PC-9 (cell line): ENCODE results near the gene VILL. TPM values are rescaled to one million over a fixed set of nuclear protein-coding genes. Genes with fewer than 3 reads are reported as not detected.

Source experiments
- BruUV-seq: library from RNA; stranded (reverse); fragments of 400-500 nt; replicated peaks from 2 replicates; lab custom pipeline; 2021; lab: Mats Ljungman, UMichigan
- CTCF ChIA-PET: fragments of 300-600 bp; sonication (Branson Sonifier 250); formaldehyde crosslinking; loops from one replicate; lab custom pipeline; 2022; ENCODE audit warnings: antibody characterized with exemption; lab: Charles Lee
- POLR2A ChIA-PET: fragments of 300-600 bp; sonication (Branson Sonifier 250); formaldehyde crosslinking; loops from one replicate; lab custom pipeline; 2022; ENCODE audit warnings: antibody characterized with exemption; ENCODE audit not compliant: unreplicated experiment; lab: Charles Lee
- DNase-seq, 2 experiments: peaks; one replicate each; pipeline versions ENCODE4 v3.0.0 to v3.0.0-alpha.2; 2015 to 2022; ENCODE audit warnings: mixed read lengths in 1 of 2
- H2AFZ ChIP-seq: fragments of 200-600 bp; sonication (generic); 2 replicates; pipeline ENCODE4 v1.8.1; 2017; ENCODE audit warnings: antibody characterized with exemption
- H3F3A ChIP-seq: fragments of 200-600 bp; sonication (generic); 2 replicates; pipeline ENCODE4 v1.8.1; 2017; ENCODE audit warnings: antibody characterized with exemption, mild to moderate bottlenecking, low read depth; ENCODE audit not compliant: insufficient read depth
- H3K27ac ChIP-seq: fragments of 200-600 bp; sonication (generic); 2 replicates; pipeline ENCODE4 v1.6.1; 2016; ENCODE audit warnings: mixed run types
- H3K27me3 ChIP-seq: fragments of 200-600 bp; sonication (generic); 2 replicates; pipeline ENCODE4 v1.6.1; 2016; ENCODE audit warnings: low read depth, mixed run types; ENCODE audit not compliant: insufficient read depth
- H3K36me3 ChIP-seq: fragments of 200-600 bp; sonication (generic); 2 replicates; pipeline ENCODE4 v1.6.1; 2016; ENCODE audit warnings: low read depth, mixed run types
- H3K4me1 ChIP-seq: fragments of 200-600 bp; sonication (generic); replicated peaks from 2 replicates; pipeline ENCODE4 v1.6.1; 2016; ENCODE audit warnings: mixed run types; ENCODE audit not compliant: insufficient read depth
- H3K4me2 ChIP-seq: fragments of 200-600 bp; sonication (generic); 2 replicates; pipeline ENCODE4 v1.6.1; 2017; ENCODE audit warnings: mixed run types
- H3K4me3 ChIP-seq: fragments of 200-600 bp; sonication (generic); 2 replicates; pipeline ENCODE4 v1.6.1; 2016; ENCODE audit warnings: mixed run types
- H3K79me2 ChIP-seq: fragments of 200-600 bp; sonication (generic); 2 replicates; pipeline ENCODE4 v1.6.1; 2017; ENCODE audit warnings: low read depth, mixed run types
- H3K9me2 ChIP-seq: fragments of 200-600 bp; sonication (generic); 2 replicates; pipeline ENCODE4 v1.8.1; 2017; ENCODE audit warnings: mild to moderate bottlenecking; ENCODE audit not compliant: insufficient read depth
- H3K9me3 ChIP-seq: fragments of 200-600 bp; sonication (generic); 2 replicates; pipeline ENCODE4 v1.8.1; 2016; ENCODE audit warnings: low read depth; ENCODE audit not compliant: insufficient read depth
- H4K20me1 ChIP-seq: fragments of 200-600 bp; sonication (generic); 2 replicates; pipeline ENCODE4 v1.8.1; 2017; ENCODE audit not compliant: insufficient read depth
- CTCF ChIP-seq: fragments of 200-600 bp; sonication (generic); conservative IDR thresholded peaks from 2 replicates; pipeline ENCODE4 v1.6.1; 2017; ENCODE audit warnings: mixed run types, antibody characterized with exemption, mild to moderate bottlenecking, moderate library complexity
- EZH2 ChIP-seq: fragments of 200-600 bp; sonication (generic); IDR thresholded peaks from 2 replicates; pipeline ENCODE4 v1.8.0; 2017; ENCODE audit warnings: antibody characterized with exemption, low read depth
- intact Hi-C: fragments of 100-400 bp; cut with micrococcal nuclease; formaldehyde crosslinking; loops from one replicate; pipeline ENCODE4 v1.10.0; 2022; ENCODE audit not compliant: unreplicated experiment
- total RNA-seq: library from RNA; stranded (reverse); gene quantifications from 2 replicates; pipeline ENCODE4 v1.2.3, GENCODE V29; 2021

VILL gene
- total RNA-seq, 1 experiment from 2014 or later = 14.7 TPM

DNA sequence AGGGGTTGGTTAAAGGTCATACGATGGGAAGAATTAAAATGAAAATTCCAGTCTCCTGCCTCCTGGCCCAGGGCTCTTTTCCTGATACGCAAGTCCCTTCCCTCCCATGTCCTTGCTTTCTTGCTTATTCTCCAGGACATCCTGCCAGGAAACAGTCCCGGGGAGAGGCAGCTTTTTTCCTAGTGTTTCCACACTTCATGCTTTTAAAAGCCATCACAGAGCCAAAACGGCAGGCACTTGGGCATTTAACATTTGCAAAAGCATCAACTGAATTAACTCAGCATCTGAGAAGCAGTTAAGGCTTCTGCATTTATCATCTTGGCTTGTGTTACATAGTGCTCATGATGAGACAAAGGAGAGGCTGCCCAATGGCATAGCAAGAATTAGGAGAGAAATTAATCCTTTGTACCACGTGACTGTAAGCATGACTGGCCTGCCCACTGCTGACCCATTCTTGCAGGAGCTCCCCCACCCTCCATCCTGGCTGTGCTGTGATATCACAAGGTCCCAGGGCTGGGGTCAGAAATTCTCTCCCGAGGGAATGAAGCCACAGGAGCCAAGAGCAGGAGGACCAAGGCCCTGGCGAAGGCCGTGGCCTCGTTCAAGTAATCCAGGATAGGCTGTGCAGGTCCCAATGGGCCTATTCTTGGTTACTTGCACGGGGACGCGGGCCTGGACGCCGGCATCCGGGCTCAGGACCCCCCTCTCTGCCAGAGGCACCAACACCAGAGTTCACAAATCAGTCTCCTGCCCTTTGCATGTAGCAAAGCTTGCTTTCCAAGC, 21.6 kb upstream of the VILL start:
- peaks cover 5% of the 10 kb centered on the region; the same call in 1 of the 2 replicates for H3K36me3 ChIP-seq
- BruUV-seq = no TSS peak
- CTCF ChIA-PET = interaction anchor here (0.5 kb wide), 1 partner anchor 193 kb away, joined by 3 read pairs; no protein-coding TSS in a partner anchor
- H2AFZ ChIP-seq = no peak overlapping the region
- H3K79me2 ChIP-seq = no peaks in the 10 kb centered on the region
- no peak overlapping the region for H3K27ac ChIP-seq
- H4K20me1 ChIP-seq = no peaks in the 10 kb centered on the region
- no peak overlapping the region for H3K4me2 ChIP-seq
- TF ChIP-seq CTCF (no peak), EZH2 (no peak)
- DNase-seq = no peak
- H3K27me3 ChIP-seq = no peaks in the 10 kb centered on the region
- H3K4me1 ChIP-seq = no peaks in the 10 kb centered on the region
- intact Hi-C loops = no loop called here
- H3K9me3 ChIP-seq = no peaks in the 10 kb centered on the region
- no peaks in the 10 kb centered on the region for H3K9me2 ChIP-seq
- POLR2A ChIA-PET = no interaction called here
- no peak overlapping the region for H3K4me3 ChIP-seq
- H3F3A ChIP-seq = no peaks in the 10 kb centered on the region

DNA sequence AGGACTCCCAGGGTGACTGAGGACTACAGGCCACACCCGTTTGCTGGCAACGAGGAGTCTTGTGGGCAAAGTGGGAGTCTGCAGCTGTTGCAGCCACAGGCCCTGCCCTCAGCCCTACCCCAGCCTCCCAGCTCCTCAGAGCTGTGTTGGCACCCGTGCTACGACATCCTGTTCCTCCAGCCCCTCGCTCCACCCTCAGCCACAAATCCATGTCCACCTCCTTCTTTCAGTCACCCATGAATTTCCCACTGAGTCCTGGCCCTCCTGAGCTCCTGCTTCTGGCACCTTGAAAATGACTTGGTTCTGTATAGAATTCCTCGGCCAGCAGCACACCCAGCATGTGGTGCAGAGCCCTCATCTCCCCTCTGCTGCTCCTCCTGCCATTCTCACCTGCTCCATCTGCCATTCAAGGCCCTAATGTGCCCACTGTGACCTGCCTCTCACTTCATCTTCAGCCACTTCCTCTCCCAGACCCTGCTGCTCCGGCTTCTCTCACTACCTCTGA, 20.9 kb upstream of the VILL start:
- Histone ChIP-seq H2AFZ (no peak overlapping the region), H3K27me3 (no peaks in the 10 kb centered on the region), H3K9me2 (no peaks in the 10 kb centered on the region), H3K9me3 (no peaks in the 10 kb centered on the region), H3F3A (no peaks in the 10 kb centered on the region), H3K4me2 (no peak overlapping the region), H4K20me1 (no peaks in the 10 kb centered on the region), H3K4me1 (no peaks in the 10 kb centered on the region), H3K4me3 (no peak overlapping the region), H3K27ac (no peak overlapping the region), H3K79me2 (no peaks in the 10 kb centered on the region), H3K36me3 (peaks cover 2% of the 10 kb centered on the region; the same call in 1 of the 2 replicates)
- CTCF ChIA-PET = no interaction called here
- POLR2A ChIA-PET = no interaction called here
- intact Hi-C loops = no loop called here
- BruUV-seq = no TSS peak
- DNase-seq = no peak
- TF ChIP-seq CTCF (no peak), EZH2 (no peak)

GRCh38 chr3:37970802-37971201, 19.8 kb upstream of the VILL start:
- intact Hi-C loops = no loop called here
- POLR2A ChIA-PET = no interaction called here
- CTCF ChIA-PET = no interaction called here

More at GRCh38 chr3:37970802-37971201, 19.8 kb upstream of the VILL start:
- Histone ChIP-seq H3K4me2 (no peak overlapping the region), H3K4me1 (no peaks in the 10 kb centered on the region), H3K27ac (no peak overlapping the region), H2AFZ (no peak overlapping the region), H4K20me1 (no peaks in the 10 kb centered on the region), H3K9me3 (no peaks in the 10 kb centered on the region), H3K36me3 (no peaks in the 10 kb centered on the region; the same call in 1 of the 2 replicates), H3K9me2 (no peaks in the 10 kb centered on the region), H3F3A (no peaks in the 10 kb centered on the region; the same call in 1 of the 2 replicates), H3K79me2 (no peaks in the 10 kb centered on the region), H3K27me3 (no peaks in the 10 kb centered on the region), H3K4me3 (no peak overlapping the region)
- no peak for DNase-seq
- no peak for TF ChIP-seq EZH2
- TF ChIP-seq CTCF = no peak
- BruUV-seq = no TSS peak
